Effector memory CD8-positive, alpha-beta T cell (primary cell): ENCODE measurements around the gene TSPY1.
"Not testable (repeated sequence)": the region's sequence is repeated elsewhere in the genome, so short reads cannot be mapped to it uniquely, and the experiment has no call there.

Source experiments
- ATAC-seq: fragments of 150-1000 bp; cut with Tn5 transposase; replicated peaks from 2 replicates; pipeline ENCODE4 v1.10.0; 2021; ENCODE audit warnings: mild to moderate bottlenecking, moderate library complexity
- DNase-seq, 3 experiments: peaks; one replicate each; pipeline ENCODE4 v3.0.0; 2021
- H3K27ac Mint-ChIP-seq, 2 donors: one replicate each; pipeline ENCODE4 v1.8.0; 2022; ENCODE audit warnings: mild to moderate bottlenecking in 2 of 2, mixed read lengths in 2 of 2, moderate library complexity in 2 of 2
- H3K27me3 Mint-ChIP-seq, 2 donors: one replicate each; pipeline ENCODE4 v1.8.0; 2022; ENCODE audit warnings: mixed read lengths in 2 of 2
- H3K36me3 Mint-ChIP-seq: one replicate; pipeline ENCODE4 v1.8.0; 2022; ENCODE audit warnings: mild to moderate bottlenecking, moderate library complexity, mixed read lengths; ENCODE audit not compliant: insufficient read depth
- H3K4me1 Mint-ChIP-seq, 2 donors: one replicate each; pipeline ENCODE4 v1.8.0; 2022; ENCODE audit warnings: low read depth in 2 of 2, mixed read lengths in 2 of 2
- H3K4me3 Mint-ChIP-seq, 2 donors: one replicate each; pipeline ENCODE4 v1.8.0; 2022; ENCODE audit warnings: mild to moderate bottlenecking in 2 of 2, mixed read lengths in 2 of 2, moderate library complexity in 2 of 2
- H3K9me3 Mint-ChIP-seq, 2 donors: one replicate each; pipeline ENCODE4 v1.8.0; 2022; ENCODE audit warnings: mixed read lengths in 2 of 2
- total RNA-seq, 9 experiments: gene quantifications; one replicate each; lab custom pipeline; 2026; lab: John Stamatoyannopoulos, UW

Gene TSPY1, protein sequence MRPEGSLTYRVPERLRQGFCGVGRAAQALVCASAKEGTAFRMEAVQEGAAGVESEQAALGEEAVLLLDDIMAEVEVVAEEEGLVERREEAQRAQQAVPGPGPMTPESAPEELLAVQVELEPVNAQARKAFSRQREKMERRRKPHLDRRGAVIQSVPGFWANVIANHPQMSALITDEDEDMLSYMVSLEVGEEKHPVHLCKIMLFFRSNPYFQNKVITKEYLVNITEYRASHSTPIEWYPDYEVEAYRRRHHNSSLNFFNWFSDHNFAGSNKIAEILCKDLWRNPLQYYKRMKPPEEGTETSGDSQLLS
- total RNA-seq, result 0 to 0.07 (median 0) reads per million in 9 experiments

GRCh38 chrY:9466655-9467054 lies at the start of gene TSPY1:
TSS of gene TSPY1 (plus strand) at chrY:9466955. CDS start at chrY:9467001, 46 bp downstream.
- not testable (repeated sequence) for H3K4me1 Mint-ChIP-seq, H3K27ac Mint-ChIP-seq, H3K4me3 Mint-ChIP-seq, H3K36me3 Mint-ChIP-seq, H3K27me3 Mint-ChIP-seq, DNase-seq, ATAC-seq, H3K9me3 Mint-ChIP-seq

DNA sequence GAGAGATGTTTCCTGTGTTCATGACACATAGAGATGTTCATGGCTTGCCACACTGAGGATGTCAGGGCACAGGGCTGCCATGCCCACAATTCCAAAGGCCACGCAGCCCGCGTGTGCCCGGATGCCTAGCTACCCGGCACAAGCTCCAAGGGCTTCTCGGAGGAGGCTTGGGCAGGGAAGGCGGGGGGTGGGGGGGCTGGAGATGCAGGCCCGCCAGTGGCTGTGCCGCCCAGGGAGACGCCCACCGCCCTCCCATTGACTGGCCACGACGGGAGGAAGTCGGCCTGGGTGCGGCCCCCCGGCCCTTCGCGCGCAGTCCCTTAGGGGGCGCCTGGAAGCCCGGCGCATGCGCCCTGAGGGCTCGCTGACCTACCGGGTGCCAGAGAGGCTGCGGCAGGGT lies 20.2 kb downstream of the TSPY1 start, which contains the start of gene TSPY9:
Gene TSPY9 (plus strand): TSS at position 301 of the 400 bp plus-strand sequence. CDS start 46 bp downstream, at position 347.
- not testable (repeated sequence) for H3K4me3 Mint-ChIP-seq, H3K4me1 Mint-ChIP-seq, H3K36me3 Mint-ChIP-seq, H3K27ac Mint-ChIP-seq, DNase-seq, H3K27me3 Mint-ChIP-seq, H3K9me3 Mint-ChIP-seq, ATAC-seq

DNA sequence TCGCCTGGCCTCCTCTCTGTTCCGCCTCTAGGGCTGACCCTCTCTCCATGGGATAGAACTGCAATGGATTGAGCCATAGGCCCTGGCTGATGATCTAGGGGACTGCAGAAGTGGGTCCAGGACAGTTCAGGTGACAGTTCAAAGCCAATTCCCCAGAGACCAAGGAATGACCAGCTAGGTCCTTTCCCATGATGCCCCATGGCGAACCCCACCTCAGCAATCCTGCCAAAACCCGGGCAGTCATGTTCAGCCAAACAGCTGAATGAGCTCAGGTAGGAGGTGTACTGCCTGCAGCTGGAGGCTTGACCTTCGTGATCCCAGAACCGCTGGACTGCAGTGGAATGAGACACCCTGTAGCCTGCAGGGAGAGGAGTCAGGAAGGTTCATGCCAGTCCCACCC lies 37.6 kb downstream of the TSPY1 start:
- H3K36me3 Mint-ChIP-seq, DNase-seq, H3K9me3 Mint-ChIP-seq, H3K27ac Mint-ChIP-seq, H3K27me3 Mint-ChIP-seq, ATAC-seq, H3K4me3 Mint-ChIP-seq, H3K4me1 Mint-ChIP-seq: not testable (repeated sequence)

- not testable (repeated sequence) for DNase-seq, H3K27ac Mint-ChIP-seq, ATAC-seq, H3K36me3 Mint-ChIP-seq, H3K4me1 Mint-ChIP-seq, H3K27me3 Mint-ChIP-seq, H3K4me3 Mint-ChIP-seq, H3K9me3 Mint-ChIP-seq
These were observed 49.5 kb downstream of the TSPY1 start for GRCh38 chrY:9516287-9516686.
